Vagina (tissue), 2 donors: Measurements from ENCODE around the gene MED15.

Source experiments
- CTCF ChIP-seq, 3 experiments: fragments of 450-650 bp in 2 of 3; fragments of 200-600 bp in 1 of 3; sonication (generic) in 1 of 3; IDR thresholded peaks; one replicate each; pipeline ENCODE4 v1.5.1; 2017 to 2019; ENCODE audit warnings: antibody characterized with exemption in 3 of 3, mild to moderate bottlenecking in 2 of 3, moderate library complexity in 2 of 3
- POLR2AphosphoS5 ChIP-seq, 2 donors: sonication (generic); formaldehyde crosslinking; IDR thresholded peaks; one replicate each; pipeline ENCODE4 v1.9.0; 2017; ENCODE audit warnings: antibody characterized with exemption in 2 of 2, mild to moderate bottlenecking in 2 of 2, low read depth in 1 of 2; ENCODE audit not compliant: insufficient read depth in 1 of 2

GRCh38 chr22:20551805-20552442 is 44.5 kb downstream of the MED15 start:
- no peak for TF ChIP-seq CTCF (IDR thresholded peaks at IDR 0.05)
- no peak for TF ChIP-seq POLR2AphosphoS5 (IDR thresholded peaks at IDR 0.05; ENCODE audit: insufficient read depth in 1 of 2, low read depth in 1 of 2)
